GM06990 (cell line): ENCODE data around the gene EXOC8.

ENCODE experiments used
- DNase-seq: peaks from one replicate; pipeline ENCODE4 v3.0.0-alpha.2; 2011; ENCODE audit not compliant: insufficient read length; ENCODE audit errors: extremely low read depth
- H3K27me3 ChIP-seq: replicated peaks from 2 replicates; pipeline ENCODE4 v1.6.0; 2011; ENCODE audit warnings: low read length; ENCODE audit not compliant: control insufficient read depth, insufficient read depth
- H3K36me3 ChIP-seq: 2 replicates; pipeline ENCODE4 v1.5.1; 2011; ENCODE audit warnings: low read length; ENCODE audit not compliant: control insufficient read depth, insufficient read depth
- H3K4me3 ChIP-seq: replicated peaks from 2 replicates; pipeline ENCODE4 v1.5.1; 2011; ENCODE audit warnings: low read depth, mild to moderate bottlenecking, control low read depth, low read length
- TF ChIP-seq, protein P1 (sequence below): IDR thresholded peaks from 2 replicates; pipeline ENCODE4 v1.5.1; 2011; ENCODE audit warnings: low read length, control low read depth, mild to moderate bottlenecking, inconsistent platforms; ENCODE audit not compliant: insufficient read depth, poor library complexity, severe bottlenecking

EXOC8 gene

DNA sequence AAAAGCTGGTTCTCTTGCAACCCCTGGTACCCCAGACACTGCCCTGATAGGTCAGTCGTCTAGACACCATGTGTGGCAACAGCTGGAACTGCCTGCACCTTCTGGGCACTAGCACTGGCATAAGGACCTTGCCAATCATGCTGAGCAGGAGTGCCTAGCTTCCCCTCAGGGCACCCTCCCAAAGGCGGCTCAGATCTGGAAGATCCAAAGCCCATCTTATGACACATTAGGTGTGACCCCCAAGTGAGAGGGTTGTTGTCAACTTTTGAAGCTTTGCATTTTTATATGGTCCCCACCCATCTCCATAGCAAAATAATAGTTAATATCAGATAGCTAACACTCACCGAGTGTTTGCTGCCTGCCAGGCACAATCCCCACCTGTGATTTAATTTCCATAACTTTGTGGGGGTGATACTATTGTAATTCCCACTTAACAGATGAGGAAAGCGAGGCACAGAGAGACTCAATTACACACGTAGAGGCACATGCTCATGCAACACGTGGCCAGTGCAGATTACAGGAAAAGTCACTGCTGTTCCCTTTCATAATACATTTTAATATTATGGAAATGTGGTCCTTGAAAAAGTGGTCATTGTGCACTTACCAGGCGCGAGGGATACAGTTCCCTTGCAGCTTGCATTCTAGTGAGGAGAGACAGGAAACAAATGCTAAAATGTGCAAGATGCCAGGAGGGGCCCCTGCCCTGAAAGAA, 25.8 kb downstream of the EXOC8 start:
- Histone ChIP-seq H3K4me3 (no peak overlapping the region), H3K27me3 (no peaks in the 10 kb centered on the region), H3K36me3 (no peaks in the 10 kb centered on the region)
- TF ChIP-seq, protein P1, sequence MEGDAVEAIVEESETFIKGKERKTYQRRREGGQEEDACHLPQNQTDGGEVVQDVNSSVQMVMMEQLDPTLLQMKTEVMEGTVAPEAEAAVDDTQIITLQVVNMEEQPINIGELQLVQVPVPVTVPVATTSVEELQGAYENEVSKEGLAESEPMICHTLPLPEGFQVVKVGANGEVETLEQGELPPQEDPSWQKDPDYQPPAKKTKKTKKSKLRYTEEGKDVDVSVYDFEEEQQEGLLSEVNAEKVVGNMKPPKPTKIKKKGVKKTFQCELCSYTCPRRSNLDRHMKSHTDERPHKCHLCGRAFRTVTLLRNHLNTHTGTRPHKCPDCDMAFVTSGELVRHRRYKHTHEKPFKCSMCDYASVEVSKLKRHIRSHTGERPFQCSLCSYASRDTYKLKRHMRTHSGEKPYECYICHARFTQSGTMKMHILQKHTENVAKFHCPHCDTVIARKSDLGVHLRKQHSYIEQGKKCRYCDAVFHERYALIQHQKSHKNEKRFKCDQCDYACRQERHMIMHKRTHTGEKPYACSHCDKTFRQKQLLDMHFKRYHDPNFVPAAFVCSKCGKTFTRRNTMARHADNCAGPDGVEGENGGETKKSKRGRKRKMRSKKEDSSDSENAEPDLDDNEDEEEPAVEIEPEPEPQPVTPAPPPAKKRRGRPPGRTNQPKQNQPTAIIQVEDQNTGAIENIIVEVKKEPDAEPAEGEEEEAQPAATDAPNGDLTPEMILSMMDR = no peak
- no peak for DNase-seq

DNA sequence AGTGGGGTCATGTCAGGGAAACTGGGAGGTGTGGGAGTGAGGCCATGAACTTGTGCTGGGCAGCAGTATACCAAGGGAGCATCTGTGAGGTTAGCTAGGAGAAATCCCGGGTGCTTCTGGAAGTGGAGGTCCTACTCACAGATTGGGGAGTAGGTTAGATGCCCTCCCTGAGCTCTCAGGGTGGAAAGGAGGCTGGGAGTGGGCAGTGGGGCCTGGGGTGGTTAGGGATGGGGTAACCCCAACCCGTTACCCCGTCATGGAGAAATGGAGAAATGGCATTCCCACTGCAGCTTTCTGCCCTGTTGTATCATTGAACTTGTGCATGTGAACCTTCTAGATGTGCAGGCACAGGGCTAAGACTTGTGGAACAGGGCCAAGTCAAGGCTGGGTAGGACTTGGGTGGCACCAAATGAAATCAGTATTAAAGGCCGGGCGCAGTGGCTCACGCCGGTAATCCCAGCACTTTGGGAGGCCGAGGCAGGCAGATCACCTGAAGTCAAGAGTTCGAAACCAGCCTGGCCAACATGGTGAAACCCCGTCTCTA, 27.2 kb downstream of the EXOC8 start:
- no peaks in the 10 kb centered on the region for H3K36me3 ChIP-seq
- no peak overlapping the region for H3K4me3 ChIP-seq
- TF ChIP-seq, protein P1 = no peak
- no peaks in the 10 kb centered on the region for H3K27me3 ChIP-seq
- no peak for DNase-seq

DNA sequence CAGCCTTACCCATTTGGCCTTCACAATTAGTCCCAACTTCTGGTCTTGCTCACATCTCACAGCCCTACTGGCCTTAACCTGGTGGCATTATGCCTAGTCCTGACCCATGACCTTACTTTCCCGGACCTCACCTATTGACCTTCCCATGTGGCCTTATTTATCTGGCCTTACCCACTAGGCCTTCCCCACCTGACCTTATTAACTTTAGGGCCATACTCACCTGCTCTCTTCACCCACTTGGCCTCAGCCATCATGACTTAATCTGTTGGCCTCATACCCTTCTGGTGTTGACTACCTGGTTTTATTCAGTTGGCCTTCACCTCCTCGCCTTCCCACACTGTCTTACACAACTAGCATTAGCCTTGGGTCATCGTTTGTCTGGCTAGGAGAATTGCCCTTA, 35.7 kb downstream of the EXOC8 start:
- DNase-seq = no peak
- Histone ChIP-seq H3K27me3 (no peaks in the 10 kb centered on the region), H3K4me3 (no peak overlapping the region), H3K36me3 (no peaks in the 10 kb centered on the region)
- TF ChIP-seq, protein P1 = no peak

DNA sequence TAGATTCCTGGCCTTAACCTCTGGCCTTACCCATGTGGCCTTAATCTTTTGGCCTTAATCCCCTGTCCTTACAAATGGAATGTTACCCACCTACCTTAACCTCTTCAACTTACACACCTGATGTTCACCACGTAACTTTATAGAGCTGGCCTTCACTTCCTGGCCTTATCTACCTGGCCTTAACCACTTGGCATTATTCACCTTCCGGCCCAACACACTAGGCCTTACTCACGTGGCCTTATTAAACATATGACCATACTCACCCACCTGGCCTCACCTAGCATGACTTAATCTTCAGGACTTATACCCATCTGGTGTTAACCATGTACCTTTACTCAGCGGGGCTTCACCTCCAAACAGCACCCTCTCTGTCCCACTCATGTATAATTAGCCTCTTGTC, 41.7 kb downstream of the EXOC8 start:
- TF ChIP-seq, protein P1 = no peak
- DNase-seq = no peak
- no peaks in the 10 kb centered on the region for H3K36me3 ChIP-seq
- no peaks in the 10 kb centered on the region for H3K27me3 ChIP-seq
- no peak overlapping the region for H3K4me3 ChIP-seq

DNA sequence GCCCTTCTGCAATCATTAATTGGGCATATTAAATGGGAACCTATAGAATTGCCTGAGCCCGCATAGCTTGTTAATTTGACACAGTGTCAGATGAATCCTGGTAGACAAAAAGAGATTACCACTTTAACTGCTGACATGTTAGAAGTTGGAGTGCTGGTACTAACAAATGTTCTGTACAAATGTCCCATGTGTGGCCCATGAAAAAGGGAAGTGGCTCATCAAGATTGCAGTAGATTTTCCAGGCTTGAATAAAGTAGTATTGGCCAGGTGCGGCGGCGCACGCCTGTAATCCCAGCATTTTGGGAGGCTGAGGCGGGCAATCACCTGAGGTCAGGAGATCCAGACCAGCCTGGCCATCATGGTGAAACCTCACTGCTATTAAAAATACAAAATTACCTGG, 51.0 kb downstream of the EXOC8 start:
- H3K36me3 ChIP-seq = no peaks in the 10 kb centered on the region
- no peak for DNase-seq
- no peak overlapping the region for H3K4me3 ChIP-seq
- TF ChIP-seq, protein P1 = no peak
- no peaks in the 10 kb centered on the region for H3K27me3 ChIP-seq
